Astrocyte (in vitro differentiated cells and primary cell): ENCODE results near the gene ACSF2.

Experiments
- EZH2 ChIP-seq: IDR thresholded peaks from 2 replicates; pipeline ENCODE4 v1.6.1; 2012; ENCODE audit warnings: mild to moderate bottlenecking, low read length, inconsistent platforms; ENCODE audit not compliant: insufficient read depth
- TF ChIP-seq, protein P1 (sequence below): IDR thresholded peaks from 2 replicates; pipeline ENCODE4 v1.5.1; 2011; ENCODE audit warnings: low read depth, mild to moderate bottlenecking, inconsistent platforms, low read length, moderate library complexity; ENCODE audit not compliant: insufficient read depth

GRCh38 chr17:50481648-50482047, 55.6 kb downstream of the ACSF2 start:
- TF ChIP-seq, protein P1, sequence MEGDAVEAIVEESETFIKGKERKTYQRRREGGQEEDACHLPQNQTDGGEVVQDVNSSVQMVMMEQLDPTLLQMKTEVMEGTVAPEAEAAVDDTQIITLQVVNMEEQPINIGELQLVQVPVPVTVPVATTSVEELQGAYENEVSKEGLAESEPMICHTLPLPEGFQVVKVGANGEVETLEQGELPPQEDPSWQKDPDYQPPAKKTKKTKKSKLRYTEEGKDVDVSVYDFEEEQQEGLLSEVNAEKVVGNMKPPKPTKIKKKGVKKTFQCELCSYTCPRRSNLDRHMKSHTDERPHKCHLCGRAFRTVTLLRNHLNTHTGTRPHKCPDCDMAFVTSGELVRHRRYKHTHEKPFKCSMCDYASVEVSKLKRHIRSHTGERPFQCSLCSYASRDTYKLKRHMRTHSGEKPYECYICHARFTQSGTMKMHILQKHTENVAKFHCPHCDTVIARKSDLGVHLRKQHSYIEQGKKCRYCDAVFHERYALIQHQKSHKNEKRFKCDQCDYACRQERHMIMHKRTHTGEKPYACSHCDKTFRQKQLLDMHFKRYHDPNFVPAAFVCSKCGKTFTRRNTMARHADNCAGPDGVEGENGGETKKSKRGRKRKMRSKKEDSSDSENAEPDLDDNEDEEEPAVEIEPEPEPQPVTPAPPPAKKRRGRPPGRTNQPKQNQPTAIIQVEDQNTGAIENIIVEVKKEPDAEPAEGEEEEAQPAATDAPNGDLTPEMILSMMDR, result no peak
- no peak for TF ChIP-seq EZH2
